ENCODE data around the gene IFIT3.

Gene IFIT3

DNA sequence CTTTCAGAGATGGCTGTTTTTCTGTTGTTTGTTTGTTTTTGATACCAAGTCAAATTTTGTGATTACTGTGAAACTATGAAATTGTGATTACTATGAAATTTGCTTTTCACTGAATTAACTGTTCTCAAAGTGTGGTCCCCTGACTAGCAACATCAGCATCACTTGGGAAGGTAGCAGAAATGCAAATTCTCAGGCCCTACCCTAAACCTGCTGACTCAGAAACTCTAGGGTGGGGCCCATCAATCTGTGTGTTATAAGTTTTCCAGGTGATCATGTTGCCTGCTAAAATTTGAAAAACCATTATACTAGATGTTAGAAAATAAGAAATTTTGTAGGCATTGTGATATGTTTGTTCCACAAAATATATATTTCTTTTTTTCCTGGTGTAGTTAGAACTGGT is 51.3 kb downstream of the IFIT3 start:
- H3K4me1 ChIP-seq (ENCODE audit: insufficient read depth, low read length) = peaks cover 11% of the 10 kb centered on the region; the same call in 1 of the 2 replicates
- no peaks in the 10 kb centered on the region for H3K27me3 ChIP-seq (ENCODE audit: insufficient read depth, low read length)
- H3K9ac ChIP-seq (ENCODE audit: low read depth, low read length) = no peak overlapping the region
- H3K36me3 ChIP-seq (ENCODE audit: insufficient read depth, low read length) = no peaks in the 10 kb centered on the region
- no peak overlapping the region for H3K27ac ChIP-seq (ENCODE audit: low read depth, low read length)
- no peak overlapping the region for H3K4me3 ChIP-seq (ENCODE audit: low read length)
- H3K9me3 ChIP-seq (ENCODE audit: insufficient read depth, low read depth, low read length) = no peaks in the 10 kb centered on the region

DNA sequence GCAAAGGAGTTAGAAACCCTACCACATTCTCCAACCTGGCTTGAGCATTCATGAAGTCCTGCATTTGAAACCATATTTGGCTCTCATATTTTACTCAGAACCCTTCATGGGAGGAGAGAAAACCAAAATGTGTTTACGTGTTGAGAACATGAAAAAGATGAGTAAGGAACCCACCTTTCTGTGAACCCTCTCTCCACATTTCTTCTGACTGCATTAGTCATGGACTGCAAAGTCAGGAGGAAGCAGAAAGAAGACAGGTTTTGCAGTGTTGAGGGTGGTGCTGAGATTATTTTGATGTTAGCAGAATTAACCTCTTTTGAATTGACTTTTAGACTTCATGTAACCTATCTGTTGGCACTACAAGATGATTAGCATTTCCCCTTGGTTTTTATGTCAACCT is 55.0 kb downstream of the IFIT3 start:
- no peaks in the 10 kb centered on the region for H3K9me3 ChIP-seq (ENCODE audit: insufficient read depth, low read depth, low read length)
- no peak overlapping the region for H3K4me3 ChIP-seq (ENCODE audit: low read length)
- no peaks in the 10 kb centered on the region for H3K36me3 ChIP-seq (ENCODE audit: insufficient read depth, low read length)
- no peaks in the 10 kb centered on the region for H3K27me3 ChIP-seq (ENCODE audit: insufficient read depth, low read length)
- peaks cover 26% of the 10 kb centered on the region for H3K4me1 ChIP-seq (ENCODE audit: insufficient read depth, low read length)
- no peak overlapping the region for H3K9ac ChIP-seq (ENCODE audit: low read depth, low read length)
- H3K27ac ChIP-seq (ENCODE audit: low read depth, low read length) = no peak overlapping the region
- no CpG with 5 or more reads among the region's 1 CpG for WGBS

- Histone ChIP-seq H3K27ac (ENCODE audit: low read depth, low read length) (no peak overlapping the region), H3K4me3 (ENCODE audit: low read length) (no peak overlapping the region), H3K4me1 (ENCODE audit: insufficient read depth, low read length) (peaks cover 24% of the 10 kb centered on the region), H3K27me3 (ENCODE audit: insufficient read depth, low read length) (no peaks in the 10 kb centered on the region), H3K9me3 (ENCODE audit: insufficient read depth, low read depth, low read length) (no peaks in the 10 kb centered on the region), H3K9ac (ENCODE audit: low read depth, low read length) (no peak overlapping the region), H3K36me3 (ENCODE audit: insufficient read depth, low read length) (no peaks in the 10 kb centered on the region)
- 94% methylated on average over 4 of the region's 4 CpGs for WGBS
Observed at GRCh38 chr10:89384474-89385340, 56.9 kb downstream of the IFIT3 start.

DNA sequence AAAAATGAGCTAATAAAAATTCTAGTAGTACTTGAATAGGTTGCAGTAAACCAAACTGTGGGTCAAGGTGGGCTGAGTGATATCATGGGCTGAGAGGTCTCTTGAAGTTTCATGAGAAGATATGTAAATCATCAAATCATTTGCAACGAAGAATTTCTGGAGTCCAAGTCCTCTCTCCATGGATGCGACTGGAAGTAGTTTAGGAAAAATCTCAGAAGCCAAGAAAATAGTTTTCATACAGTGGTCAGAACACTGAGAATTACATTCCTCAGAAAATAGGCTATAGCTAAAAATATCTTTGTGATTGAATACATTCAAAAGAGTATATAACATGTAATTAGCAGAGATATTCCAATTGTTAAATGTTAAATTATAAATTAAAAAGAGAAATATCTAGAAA is 61.0 kb downstream of the IFIT3 start:
- 82% methylated on average over 2 of the region's 2 CpGs for WGBS
- H3K9me3 ChIP-seq (ENCODE audit: insufficient read depth, low read depth, low read length) = no peaks in the 10 kb centered on the region
- no peak overlapping the region for H3K4me3 ChIP-seq (ENCODE audit: low read length)
- no peaks in the 10 kb centered on the region for H3K36me3 ChIP-seq (ENCODE audit: insufficient read depth, low read length)
- H3K27me3 ChIP-seq (ENCODE audit: insufficient read depth, low read length) = no peaks in the 10 kb centered on the region
- no peak overlapping the region for H3K9ac ChIP-seq (ENCODE audit: low read depth, low read length)
- H3K27ac ChIP-seq (ENCODE audit: low read depth, low read length) = no peak overlapping the region
- H3K4me1 ChIP-seq (ENCODE audit: insufficient read depth, low read length) = peaks cover 35% of the 10 kb centered on the region

DNA sequence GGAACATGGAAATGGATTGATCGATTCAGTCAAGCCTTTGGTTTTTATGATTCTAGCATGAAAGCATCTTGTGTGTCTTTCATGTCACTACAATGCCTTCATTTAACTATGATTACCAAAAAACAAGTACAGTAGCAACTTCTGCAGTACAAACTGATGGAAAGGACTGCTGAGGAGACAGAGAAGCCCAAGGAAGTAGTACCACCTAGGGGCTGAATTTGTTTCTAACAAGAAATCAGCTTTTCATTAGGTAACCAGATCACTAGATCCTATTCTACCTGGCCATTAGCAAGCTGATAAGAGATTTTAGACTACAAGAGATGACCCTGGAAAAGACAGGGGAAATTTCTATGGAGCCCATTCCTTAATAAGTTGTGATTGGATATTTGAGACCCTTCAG is 61.5 kb downstream of the IFIT3 start:
- no peaks in the 10 kb centered on the region for H3K9me3 ChIP-seq (ENCODE audit: insufficient read depth, low read depth, low read length)
- no peak overlapping the region for H3K9ac ChIP-seq (ENCODE audit: low read depth, low read length)
- H3K4me1 ChIP-seq (ENCODE audit: insufficient read depth, low read length) = peaks cover 35% of the 10 kb centered on the region
- H3K36me3 ChIP-seq (ENCODE audit: insufficient read depth, low read length) = no peaks in the 10 kb centered on the region
- no peaks in the 10 kb centered on the region for H3K27me3 ChIP-seq (ENCODE audit: insufficient read depth, low read length)
- no peak overlapping the region for H3K4me3 ChIP-seq (ENCODE audit: low read length)
- no peak overlapping the region for H3K27ac ChIP-seq (ENCODE audit: low read depth, low read length)
- WGBS = 100% methylated on average over 1 of the region's 1 CpG

Measured in HUES64 (cell line).